ENCODE data around the gene MACO1.

GRCh38 chr1:25524568-25525360 is 94.1 kb downstream of the MACO1 start:
- TF ChIP-seq CTCF (IDR thresholded peaks at IDR 0.05; ENCODE audit: low read depth, low read length, missing input control) (no peak), GABPA (IDR thresholded peaks at IDR 0.05 in 1 of 2, conservative IDR thresholded peaks at IDR 0.05 in 1 of 2) (no peak)
